ENCODE data around the gene SLC35E2B.
"Not testable (repeated sequence)": the region's sequence is repeated elsewhere in the genome, so short reads cannot be mapped to it uniquely, and the experiment has no call there.

SLC35E2B gene

DNA sequence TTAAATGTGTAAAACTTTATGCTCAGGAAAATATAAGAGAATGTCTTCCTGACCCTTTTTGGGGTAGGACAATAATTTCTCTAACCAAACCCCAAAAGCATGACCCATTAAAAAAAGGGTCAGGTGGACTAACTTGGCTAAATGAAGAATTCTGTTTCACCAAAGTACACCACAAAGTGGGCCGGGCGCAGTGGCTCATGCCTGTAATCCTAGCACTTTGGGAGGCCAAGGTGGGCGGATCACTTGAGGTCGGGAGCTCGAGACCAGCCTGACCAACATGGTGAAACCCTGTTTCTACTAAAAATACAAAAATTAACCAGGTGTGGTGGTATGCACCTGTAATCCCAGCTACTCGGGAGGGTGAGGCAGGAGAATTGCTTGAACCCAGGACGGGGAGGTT, 3.1 kb downstream of the SLC35E2B start:
- Mint-ChIP-seq H3K36me3 (peaks cover 22% of the 10 kb centered on the region), H3K4me1 (peaks cover 12% of the 10 kb centered on the region)
- not testable (repeated sequence) for ATAC-seq; H3K27ac Mint-ChIP-seq; DNase-seq (ENCODE audit: low spot score in 2 of 2); H3K4me3 Mint-ChIP-seq; H3K9me3 Mint-ChIP-seq

DNA sequence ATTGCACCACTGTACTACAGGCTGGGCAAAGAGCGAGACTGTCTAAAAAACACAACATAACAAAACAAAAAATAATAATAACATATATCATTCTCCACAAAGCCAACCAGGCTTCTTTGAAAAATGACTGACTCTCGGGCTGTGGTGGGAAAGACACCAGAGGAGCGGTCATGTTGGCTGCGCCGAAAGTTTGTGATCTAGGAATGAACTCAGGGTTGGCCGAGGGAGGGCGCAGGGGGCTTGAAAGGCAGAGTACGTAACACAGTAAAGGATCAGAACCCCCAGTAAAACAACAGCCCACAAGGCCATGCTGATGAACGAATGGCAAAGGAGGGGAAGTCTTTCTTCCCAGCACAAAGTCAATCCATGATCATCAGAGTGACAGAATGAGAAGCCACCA, 4.7 kb downstream of the SLC35E2B start:
- Mint-ChIP-seq H3K4me3 (no peak overlapping the region), H3K4me1 (peaks cover 12% of the 10 kb centered on the region), H3K27ac (no peak overlapping the region), H3K36me3 (peaks cover 37% of the 10 kb centered on the region), H3K9me3 (no peaks in the 10 kb centered on the region)
- no peak for ATAC-seq
- DNase-seq (ENCODE audit: low spot score in 2 of 2): no peak

- no peaks in the 10 kb centered on the region for H3K9me3 Mint-ChIP-seq
- peaks cover 30% of the 10 kb centered on the region for H3K36me3 Mint-ChIP-seq
- peaks cover 16% of the 10 kb centered on the region for H3K4me1 Mint-ChIP-seq
- ATAC-seq (no peak), DNase-seq (ENCODE audit: low spot score in 2 of 2) (no peak)
- H3K4me3 Mint-ChIP-seq: no peak overlapping the region
- no peak overlapping the region for H3K27ac Mint-ChIP-seq
These were observed 8.4 kb downstream of the SLC35E2B start for GRCh38 chr1:1684031-1684681.

DNA sequence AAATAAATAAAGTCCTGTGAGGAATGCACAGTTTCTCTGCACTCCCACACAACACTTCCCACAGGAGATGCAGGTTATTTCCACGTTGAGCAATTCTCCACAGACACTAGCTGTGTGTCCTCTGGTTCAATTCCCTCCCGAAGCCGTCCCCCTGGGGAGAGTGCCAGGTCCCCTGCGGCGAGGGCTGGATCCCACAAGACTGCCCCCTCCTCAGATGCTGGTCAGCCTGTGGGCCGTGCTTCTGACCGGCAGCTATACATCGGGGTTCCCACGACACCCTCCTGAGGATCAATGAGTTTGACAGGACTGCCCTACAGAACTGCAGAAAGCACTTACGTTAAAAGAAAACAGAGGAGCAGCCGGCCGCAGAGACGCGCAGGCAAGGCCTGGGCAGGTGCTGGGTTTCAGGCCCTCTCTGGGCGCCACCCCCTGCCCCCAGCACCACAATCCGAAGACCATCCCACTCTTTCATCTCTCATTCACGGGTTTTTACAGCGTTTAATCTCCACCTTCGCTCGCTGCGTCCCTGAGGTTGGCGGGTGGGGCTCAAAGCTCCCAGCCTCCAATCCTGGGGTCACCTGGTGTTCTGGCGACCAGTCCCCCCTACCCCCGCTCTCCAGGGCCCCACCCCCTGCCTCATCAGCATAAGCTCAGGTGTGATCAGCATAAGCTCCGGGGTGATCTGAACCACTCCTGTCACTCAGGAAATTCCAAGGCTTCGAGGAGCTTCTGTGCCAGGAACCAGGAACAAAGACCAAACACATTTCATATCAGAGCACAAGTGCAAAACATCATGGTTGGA, 9.3 kb downstream of the SLC35E2B start:
- Mint-ChIP-seq H3K9me3 (no peaks in the 10 kb centered on the region), H3K27ac (no peak overlapping the region), H3K4me3 (no peak overlapping the region), H3K4me1 (peaks cover 25% of the 10 kb centered on the region), H3K36me3 (peaks cover 36% of the 10 kb centered on the region)
- ATAC-seq (no peak), DNase-seq (ENCODE audit: low spot score in 2 of 2) (no peak)

DNA sequence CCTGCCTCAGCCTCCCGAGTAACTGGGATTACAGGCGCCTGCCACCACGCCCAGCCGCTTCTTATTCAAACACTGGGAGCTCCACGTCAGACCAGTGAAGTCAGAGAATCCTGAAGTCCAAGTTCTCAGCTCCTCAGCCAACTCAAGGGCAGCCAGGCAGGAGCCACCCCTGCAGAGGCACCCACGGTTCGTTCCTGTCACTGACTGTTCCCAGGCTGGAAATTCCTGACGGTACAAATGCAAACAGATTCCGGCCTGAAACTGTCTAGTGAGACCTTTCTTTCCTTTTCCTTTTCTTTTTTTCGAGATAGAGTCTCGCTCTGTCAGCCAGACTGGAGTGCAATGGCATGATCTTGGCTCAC, 11.7 kb downstream of the SLC35E2B start:
- Mint-ChIP-seq H3K4me3 (no peak overlapping the region), H3K4me1 (peaks cover 30% of the 10 kb centered on the region), H3K36me3 (peaks cover 41% of the 10 kb centered on the region), H3K9me3 (no peaks in the 10 kb centered on the region), H3K27ac (no peak overlapping the region)
- DNase-seq (ENCODE audit: low spot score in 2 of 2) (no peak), ATAC-seq (no peak)

DNA sequence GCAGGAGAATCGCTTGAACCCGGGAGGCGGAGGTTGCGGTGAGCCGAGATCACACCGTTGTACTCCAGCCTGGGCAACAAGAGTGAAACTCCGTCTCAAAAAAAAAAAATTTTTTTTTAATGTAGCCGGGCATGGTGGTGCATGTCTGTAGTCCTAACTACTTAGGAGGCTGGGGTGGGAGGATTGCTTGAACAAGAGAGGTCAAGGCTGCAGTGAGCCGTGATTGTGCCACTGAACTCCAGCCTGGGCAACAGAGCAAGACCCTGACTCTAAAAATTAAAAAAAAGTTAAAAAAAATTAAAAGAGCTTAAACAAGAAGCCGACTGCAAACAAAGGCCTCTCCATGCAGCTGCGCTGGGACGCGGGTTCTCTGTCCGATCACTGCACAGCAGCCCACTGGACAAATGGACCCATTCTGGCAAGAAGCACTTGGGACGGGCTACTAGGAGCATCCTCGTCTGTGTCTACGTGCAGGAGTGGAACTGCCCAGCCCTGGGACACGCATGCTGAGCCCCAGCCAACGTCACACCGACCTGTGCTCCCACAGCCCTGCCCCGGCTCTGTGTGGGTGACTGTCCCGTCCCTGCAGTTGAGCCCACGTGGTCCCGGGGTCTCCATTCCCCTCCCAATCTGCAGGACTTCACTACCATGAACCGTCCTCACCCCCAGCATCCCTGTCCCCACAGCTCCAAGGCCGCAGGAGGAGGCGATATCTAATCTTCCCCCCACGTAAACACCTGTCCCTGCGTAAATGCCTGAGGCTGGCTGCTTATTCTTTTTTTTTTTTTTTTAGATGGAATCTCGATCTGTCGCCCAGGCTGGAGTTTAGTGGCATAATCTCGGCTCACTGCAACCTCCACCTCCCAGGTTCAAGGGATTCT, 12.3 kb downstream of the SLC35E2B start:
- Mint-ChIP-seq H3K27ac (no peak overlapping the region), H3K36me3 (peaks cover 37% of the 10 kb centered on the region), H3K9me3 (no peaks in the 10 kb centered on the region), H3K4me1 (peaks cover 27% of the 10 kb centered on the region), H3K4me3 (no peak overlapping the region)
- no peak for DNase-seq (ENCODE audit: low spot score in 2 of 2)
- no peak for ATAC-seq

DNA sequence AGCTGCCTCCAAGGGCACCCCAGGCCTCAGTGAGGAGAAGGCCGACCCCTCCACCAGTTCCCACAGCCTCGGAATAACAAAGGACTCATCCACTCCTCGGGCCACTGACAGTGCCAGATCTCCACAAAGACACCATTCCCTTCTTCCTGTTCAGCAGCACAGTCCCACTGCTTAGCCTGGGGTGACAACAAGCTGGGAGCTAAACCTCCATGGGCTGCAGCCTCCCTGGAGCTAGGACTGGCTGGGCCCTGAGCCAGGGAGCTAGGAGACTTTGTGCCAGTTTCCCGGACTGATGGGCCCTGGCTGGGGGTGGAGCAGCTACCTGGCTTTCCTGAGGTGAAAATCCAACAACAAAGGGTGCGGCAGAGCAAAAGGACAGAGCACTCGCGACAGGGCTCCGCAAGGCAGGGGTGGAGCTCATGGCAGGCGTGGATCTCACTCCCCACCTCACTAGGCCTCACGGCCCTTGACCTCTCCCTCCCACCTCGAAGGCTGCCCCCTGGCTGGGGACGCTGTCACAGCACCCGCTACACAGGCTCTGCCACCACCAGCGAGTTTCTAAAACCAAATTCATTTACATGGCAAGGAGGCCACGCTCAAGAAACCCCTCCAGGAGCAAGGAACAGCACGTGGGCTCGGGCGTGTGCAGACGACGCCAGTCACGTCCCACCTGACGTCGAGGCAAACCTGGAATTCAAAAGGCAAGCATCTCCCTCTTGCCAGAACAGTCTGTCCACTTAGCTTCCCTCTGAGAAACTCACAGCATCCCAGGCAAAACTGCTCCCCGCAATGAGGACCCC, 13.8 kb downstream of the SLC35E2B start:
- ATAC-seq (peak; percentile 81), DNase-seq (ENCODE audit: low spot score in 2 of 2) (peak; percentile 38 to 63)
- peaks cover 30% of the 10 kb centered on the region for H3K4me1 Mint-ChIP-seq
- no peaks in the 10 kb centered on the region for H3K9me3 Mint-ChIP-seq
- peak overlapping the region; percentile 97 for H3K27ac Mint-ChIP-seq
- H3K4me3 Mint-ChIP-seq: peak overlapping the region; percentile 91
- H3K36me3 Mint-ChIP-seq: peaks cover 39% of the 10 kb centered on the region

DNA sequence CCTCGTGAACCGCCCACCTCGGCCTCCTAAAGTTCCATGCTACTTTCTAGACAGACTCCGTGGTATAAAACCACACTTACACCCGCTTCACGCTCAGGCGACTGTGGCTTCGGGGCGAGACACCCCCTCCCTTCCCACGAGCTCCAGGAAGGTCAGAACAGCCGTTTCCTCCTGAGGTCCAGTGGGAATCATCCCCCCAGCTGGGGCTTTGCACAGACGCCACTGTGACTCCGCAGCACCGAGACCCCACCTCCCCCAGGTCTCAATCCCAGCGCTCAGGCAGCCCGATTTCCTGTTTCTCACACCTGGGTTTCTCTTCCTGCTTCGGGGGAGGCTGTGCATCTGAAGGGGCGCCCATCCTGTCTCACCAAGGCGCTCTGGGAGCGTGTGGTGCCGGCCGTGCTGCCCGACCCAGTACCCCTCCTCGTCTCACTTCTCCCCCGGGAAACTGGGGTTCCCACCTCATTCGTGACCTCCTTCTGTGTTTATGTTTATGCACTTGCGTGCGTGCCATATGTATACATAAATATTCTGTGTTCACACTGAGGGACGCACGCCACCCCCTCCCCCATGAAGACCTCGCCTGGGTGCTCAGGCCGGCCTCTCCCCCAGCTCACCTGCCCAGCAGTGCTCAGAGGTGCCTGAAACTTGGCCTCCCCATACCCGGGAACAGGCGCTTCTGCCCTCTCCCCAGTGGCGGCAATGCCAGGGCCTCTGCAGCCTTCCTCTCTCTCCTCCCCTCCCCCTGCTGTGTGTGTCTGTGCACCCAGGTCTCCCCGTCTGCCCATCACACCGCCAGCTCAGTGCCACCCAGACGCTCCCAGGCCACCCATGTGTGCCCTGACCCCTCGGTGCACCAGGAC, 14.6 kb downstream of the SLC35E2B start:
- Mint-ChIP-seq H3K27ac (peak overlapping the region; percentile 97), H3K4me1 (peaks cover 30% of the 10 kb centered on the region), H3K9me3 (no peaks in the 10 kb centered on the region), H3K36me3 (peaks cover 39% of the 10 kb centered on the region), H3K4me3 (peak overlapping the region; percentile 91)
- ATAC-seq: peak; percentile 59
- DNase-seq (ENCODE audit: low spot score in 2 of 2): peak; percentile 20 to 68

- H3K36me3 Mint-ChIP-seq: peaks cover 48% of the 10 kb centered on the region
- H3K4me1 Mint-ChIP-seq: peaks cover 30% of the 10 kb centered on the region
- not testable (repeated sequence) for DNase-seq (ENCODE audit: low spot score in 2 of 2); H3K4me3 Mint-ChIP-seq; ATAC-seq; H3K9me3 Mint-ChIP-seq; H3K27ac Mint-ChIP-seq
These were observed 16.5 kb downstream of the SLC35E2B start for GRCh38 chr1:1676087-1676486.

DNA sequence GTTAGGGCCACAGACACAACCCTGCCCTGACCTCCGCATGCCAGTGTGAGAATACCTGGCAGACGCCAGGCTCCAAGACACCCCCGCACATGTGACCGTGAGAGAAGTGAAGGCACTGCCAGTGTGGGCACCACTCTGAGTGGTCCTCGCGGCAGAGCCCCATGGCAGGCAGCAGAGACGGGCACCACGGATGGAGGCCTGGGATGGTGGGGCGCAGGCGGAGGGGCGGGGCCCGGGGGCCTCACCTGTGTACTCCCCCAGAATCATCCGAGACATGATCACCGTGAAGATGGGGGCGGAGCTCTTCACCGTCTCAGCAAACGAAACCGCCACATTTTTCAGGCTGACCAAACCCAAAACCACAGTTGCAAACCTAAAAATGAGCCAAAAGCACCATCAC, 17.4 kb downstream of the SLC35E2B start:
- H3K4me3 Mint-ChIP-seq, ATAC-seq: not testable (repeated sequence)
- H3K4me1 Mint-ChIP-seq: peaks cover 30% of the 10 kb centered on the region

DNA sequence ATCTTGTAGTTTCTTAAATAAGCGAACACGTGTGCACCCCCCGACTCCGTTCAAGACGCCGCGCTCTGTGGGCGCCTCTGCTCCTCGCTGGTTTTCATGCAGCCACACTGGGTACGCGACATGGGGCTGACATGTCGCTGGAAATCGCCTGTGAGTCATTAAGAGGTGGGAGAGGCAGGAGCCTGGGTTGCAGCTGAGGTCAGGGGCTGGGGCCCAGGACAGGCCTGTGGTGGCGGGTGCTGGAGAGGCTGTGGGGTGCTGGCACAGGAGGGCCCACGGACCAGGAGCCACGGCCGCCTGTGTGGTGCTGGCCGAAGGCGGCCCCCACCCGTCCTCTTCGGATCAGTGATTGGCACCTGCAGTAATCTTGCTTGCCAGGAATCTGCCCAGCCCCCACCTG, 17.8 kb downstream of the SLC35E2B start:
- DNase-seq (ENCODE audit: low spot score in 2 of 2); H3K27ac Mint-ChIP-seq; H3K4me3 Mint-ChIP-seq; H3K9me3 Mint-ChIP-seq: not testable (repeated sequence)
- Mint-ChIP-seq H3K4me1 (peaks cover 30% of the 10 kb centered on the region), H3K36me3 (peaks cover 61% of the 10 kb centered on the region)
- ATAC-seq: peak; percentile 25

More for the DNA sequence above, 17.4 kb downstream of the SLC35E2B start:
- not testable (repeated sequence) for DNase-seq (ENCODE audit: low spot score in 2 of 2); H3K27ac Mint-ChIP-seq; H3K9me3 Mint-ChIP-seq
- H3K36me3 Mint-ChIP-seq: peaks cover 57% of the 10 kb centered on the region

- no peak overlapping the region for H3K4me3 Mint-ChIP-seq
- no peak overlapping the region for H3K27ac Mint-ChIP-seq
- H3K36me3 Mint-ChIP-seq: peaks cover 68% of the 10 kb centered on the region
- DNase-seq (ENCODE audit: low spot score in 2 of 2): no peak
- H3K4me1 Mint-ChIP-seq: peaks cover 8% of the 10 kb centered on the region
- H3K9me3 Mint-ChIP-seq: no peaks in the 10 kb centered on the region
- ATAC-seq: no peak
These were observed 20.2 kb downstream of the SLC35E2B start for GRCh38 chr1:1672181-1672965.

DNA sequence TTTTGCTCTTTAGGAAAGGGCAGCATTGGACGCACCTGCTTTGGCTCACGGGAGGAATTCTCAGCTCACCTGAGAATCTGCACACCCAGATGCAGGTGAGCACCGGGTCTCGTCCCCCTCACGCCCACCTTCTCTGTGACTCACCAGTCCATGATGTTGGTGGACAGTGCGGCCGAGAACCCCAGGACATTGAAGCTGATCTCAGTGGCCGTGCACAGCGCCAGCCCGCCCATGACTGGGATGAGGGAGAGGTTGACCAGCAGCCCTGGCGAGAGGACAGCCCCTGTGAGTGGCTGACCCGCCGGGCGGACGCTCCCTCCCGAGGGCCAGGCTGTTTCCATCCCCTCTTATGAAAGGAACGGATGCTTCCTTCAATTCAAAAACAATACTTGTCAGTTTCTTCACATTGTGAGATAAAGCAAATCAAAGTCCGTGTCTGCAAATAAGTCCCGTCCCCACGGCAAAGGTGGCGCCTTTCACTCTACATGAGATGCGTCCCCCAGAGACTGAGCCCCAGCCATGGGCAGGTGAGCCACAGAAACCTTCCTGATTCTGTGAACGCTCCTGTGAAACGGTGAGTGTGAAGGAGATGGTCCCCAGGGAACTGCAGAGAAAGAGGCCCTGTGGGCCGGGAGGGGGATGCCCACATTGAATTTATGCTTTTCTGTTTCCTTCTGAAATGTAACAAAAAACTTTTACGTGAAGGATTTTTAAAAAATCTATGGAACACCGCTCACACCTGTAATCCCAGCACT, 21.1 kb downstream of the SLC35E2B start:
- Mint-ChIP-seq H3K4me3 (no peak overlapping the region), H3K36me3 (peaks cover 74% of the 10 kb centered on the region), H3K4me1 (peaks cover 5% of the 10 kb centered on the region), H3K27ac (no peak overlapping the region), H3K9me3 (no peaks in the 10 kb centered on the region)
- DNase-seq (ENCODE audit: low spot score in 2 of 2) (no peak), ATAC-seq (no peak)
